ENCODE data around the gene ARRB1.

ARRB1 gene

DNA sequence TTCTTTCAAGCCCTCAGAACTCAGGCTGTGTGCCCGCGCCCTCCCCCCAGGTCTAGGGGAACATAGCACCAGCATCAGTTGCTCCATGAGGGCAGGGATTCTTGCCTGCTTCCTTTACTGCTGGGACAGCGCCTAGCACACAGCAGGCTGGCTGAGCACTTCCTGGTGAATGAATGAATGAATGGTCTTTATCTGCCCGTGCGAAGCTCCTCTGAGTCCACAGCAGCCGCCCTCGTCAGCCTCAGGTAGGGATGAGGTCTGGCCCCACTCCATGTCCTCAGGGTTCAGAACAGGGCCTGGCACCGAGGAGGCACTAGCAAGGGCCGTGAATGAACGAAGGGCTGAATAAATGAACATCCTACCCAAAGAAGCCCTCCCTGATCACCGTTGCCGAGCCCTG lies 27.3 kb downstream of the ARRB1 start:
- no peak overlapping the region for H3K4me3 ChIP-seq (ENCODE audit: low read depth, low read length)
- no peak overlapping the region for H3K27ac ChIP-seq
- TF ChIP-seq, protein P1, sequence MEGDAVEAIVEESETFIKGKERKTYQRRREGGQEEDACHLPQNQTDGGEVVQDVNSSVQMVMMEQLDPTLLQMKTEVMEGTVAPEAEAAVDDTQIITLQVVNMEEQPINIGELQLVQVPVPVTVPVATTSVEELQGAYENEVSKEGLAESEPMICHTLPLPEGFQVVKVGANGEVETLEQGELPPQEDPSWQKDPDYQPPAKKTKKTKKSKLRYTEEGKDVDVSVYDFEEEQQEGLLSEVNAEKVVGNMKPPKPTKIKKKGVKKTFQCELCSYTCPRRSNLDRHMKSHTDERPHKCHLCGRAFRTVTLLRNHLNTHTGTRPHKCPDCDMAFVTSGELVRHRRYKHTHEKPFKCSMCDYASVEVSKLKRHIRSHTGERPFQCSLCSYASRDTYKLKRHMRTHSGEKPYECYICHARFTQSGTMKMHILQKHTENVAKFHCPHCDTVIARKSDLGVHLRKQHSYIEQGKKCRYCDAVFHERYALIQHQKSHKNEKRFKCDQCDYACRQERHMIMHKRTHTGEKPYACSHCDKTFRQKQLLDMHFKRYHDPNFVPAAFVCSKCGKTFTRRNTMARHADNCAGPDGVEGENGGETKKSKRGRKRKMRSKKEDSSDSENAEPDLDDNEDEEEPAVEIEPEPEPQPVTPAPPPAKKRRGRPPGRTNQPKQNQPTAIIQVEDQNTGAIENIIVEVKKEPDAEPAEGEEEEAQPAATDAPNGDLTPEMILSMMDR (IDR thresholded peaks at IDR 0.05; ENCODE audit: low read depth, low read length), result no peak
- H3K27me3 ChIP-seq (ENCODE audit: insufficient read depth, low read depth, severe bottlenecking), result no peaks in the 10 kb centered on the region
- no peaks in the 10 kb centered on the region for H3K9me3 ChIP-seq (ENCODE audit: severe bottlenecking)
- peaks cover 3% of the 10 kb centered on the region; the same call in 1 of the 2 replicates for H3K36me3 ChIP-seq
- DNase-seq, result no peak

GRCh38 chr11:75323609-75324008 lies 27.9 kb downstream of the ARRB1 start:
- no peak overlapping the region for H3K27ac ChIP-seq
- no peak for DNase-seq
- H3K36me3 ChIP-seq, result peaks cover 3% of the 10 kb centered on the region; the same call in 1 of the 2 replicates
- TF ChIP-seq, protein P1 (IDR thresholded peaks at IDR 0.05; ENCODE audit: low read depth, low read length), result no peak
- H3K27me3 ChIP-seq (ENCODE audit: insufficient read depth, low read depth, severe bottlenecking), result no peaks in the 10 kb centered on the region
- no peak overlapping the region for H3K4me3 ChIP-seq (ENCODE audit: low read depth, low read length)
- H3K9me3 ChIP-seq (ENCODE audit: severe bottlenecking), result no peaks in the 10 kb centered on the region

GRCh38 chr11:75320643-75321042 lies 30.8 kb downstream of the ARRB1 start:
- no peak overlapping the region for H3K4me3 ChIP-seq (ENCODE audit: low read depth, low read length)
- peaks cover 3% of the 10 kb centered on the region; the same call in 1 of the 2 replicates for H3K36me3 ChIP-seq
- no peaks in the 10 kb centered on the region for H3K9me3 ChIP-seq (ENCODE audit: severe bottlenecking)
- H3K27ac ChIP-seq, result no peak overlapping the region
- TF ChIP-seq, protein P1 (IDR thresholded peaks at IDR 0.05; ENCODE audit: low read depth, low read length), result no peak
- DNase-seq, result no peak
- no peaks in the 10 kb centered on the region for H3K27me3 ChIP-seq (ENCODE audit: insufficient read depth, low read depth, severe bottlenecking)

GRCh38 chr11:75320046-75320618 lies 31.3 kb downstream of the ARRB1 start:
- H3K27me3 ChIP-seq (ENCODE audit: insufficient read depth, low read depth, severe bottlenecking), result no peaks in the 10 kb centered on the region
- peaks cover 3% of the 10 kb centered on the region; the same call in 1 of the 2 replicates for H3K36me3 ChIP-seq
- TF ChIP-seq, protein P1 (IDR thresholded peaks at IDR 0.05; ENCODE audit: low read depth, low read length), result no peak
- no peak overlapping the region for H3K27ac ChIP-seq
- H3K4me3 ChIP-seq (ENCODE audit: low read depth, low read length), result no peak overlapping the region
- no peaks in the 10 kb centered on the region for H3K9me3 ChIP-seq (ENCODE audit: severe bottlenecking)
- DNase-seq, result no peak

GRCh38 chr11:75319035-75319877 lies 32.2 kb downstream of the ARRB1 start:
- H3K9me3 ChIP-seq (ENCODE audit: severe bottlenecking), result no peaks in the 10 kb centered on the region
- H3K36me3 ChIP-seq, result peaks cover 3% of the 10 kb centered on the region; the same call in 1 of the 2 replicates
- no peak for DNase-seq
- no peak overlapping the region for H3K27ac ChIP-seq
- no peaks in the 10 kb centered on the region for H3K27me3 ChIP-seq (ENCODE audit: insufficient read depth, low read depth, severe bottlenecking)
- TF ChIP-seq, protein P1 (IDR thresholded peaks at IDR 0.05; ENCODE audit: low read depth, low read length), result no peak
- H3K4me3 ChIP-seq (ENCODE audit: low read depth, low read length), result no peak overlapping the region

Measured in WERI-Rb-1 (cell line).